Right atrium auricular region (tissue), 2 donors: ENCODE results near the gene CELA2A. TPM values are rescaled to one million over a fixed set of nuclear protein-coding genes. Genes with fewer than 3 reads are reported as not detected.
"Not testable (repeated sequence)": the region's sequence is repeated elsewhere in the genome, so short reads cannot be mapped to it uniquely, and the experiment has no call there.

ENCODE experiments used
- DNase-seq: peaks from one replicate; pipeline ENCODE4 v3.0.0-alpha.2; 2019; ENCODE audit warnings: low spot score
- H3K27ac ChIP-seq, 2 donors: fragments of 200-600 bp; sonication (generic); 1 replicate in 1 of 2; 2 replicates in 1 of 2; pipeline ENCODE4 v1.5.1; 2016 to 2019
- H3K27me3 ChIP-seq, 2 donors: fragments of 200-600 bp; sonication (generic); one replicate each; pipeline versions ENCODE4 v1.5.1 to v1.6.0; 2017 to 2019
- H3K36me3 ChIP-seq: fragments of 200-600 bp; sonication (generic); one replicate; pipeline ENCODE4 v1.5.1; 2016
- H3K4me1 ChIP-seq, 2 donors: fragments of 200-600 bp; sonication (generic); one replicate each; pipeline versions ENCODE4 v1.5.1 to v1.6.0; 2017 to 2019
- H3K4me3 ChIP-seq, 2 donors: fragments of 200-600 bp; sonication (generic); 1 replicate in 1 of 2; 2 replicates in 1 of 2; pipeline ENCODE4 v1.5.1; 2017 to 2019; ENCODE audit warnings: mild to moderate bottlenecking in 1 of 2, moderate library complexity in 1 of 2
- H3K9me3 ChIP-seq, 2 donors: fragments of 200-600 bp; sonication (generic); one replicate each; pipeline ENCODE4 v1.5.1; 2019
- total RNA-seq, 2 donors: library from RNA; depleted of rRNA; stranded (reverse); fragments of >200 nt; gene quantifications; one replicate each; pipeline ENCODE4 v1.1.0, GENCODE V29; 2016
- TF ChIP-seq, protein P1 (sequence below), 2 donors: fragments of 200-600 bp; sonication (generic); IDR thresholded peaks; one replicate each; pipeline ENCODE4 v1.5.1; 2019; ENCODE audit warnings: antibody characterized with exemption in 2 of 2

Gene CELA2A
- total RNA-seq, 2 donors from 2014 or later: not detected

DNA sequence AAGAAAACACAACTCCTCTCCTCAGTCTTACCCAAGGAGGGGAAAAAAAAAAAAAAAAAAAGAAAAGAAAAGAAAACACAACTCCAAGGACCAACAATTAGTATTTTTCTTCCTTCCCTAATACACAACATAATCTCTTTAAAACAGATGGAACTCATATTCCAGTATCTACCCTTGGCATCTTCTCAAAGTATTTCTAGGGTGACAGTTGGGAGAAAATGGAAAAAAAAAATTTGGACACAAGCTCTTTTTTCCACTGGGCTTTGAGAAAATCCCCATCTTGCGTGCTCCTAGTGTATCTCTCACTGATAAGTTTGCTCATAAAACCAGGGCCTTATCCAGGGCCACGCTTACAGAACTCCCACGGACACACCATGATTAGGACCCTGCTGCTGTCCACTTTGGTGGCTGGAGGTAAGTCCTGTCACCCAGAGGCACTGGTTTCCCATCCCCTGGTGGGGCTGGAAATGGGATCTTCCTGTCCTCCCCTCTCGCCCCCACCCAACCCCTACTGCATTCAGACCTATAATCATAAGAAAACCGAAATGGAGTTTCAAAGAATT lies 19.3 kb downstream of the CELA2A start, which contains the start of gene CELA2B:
Gene CELA2B, plus strand, starts transcription at position 353 of the 563 bp plus-strand sequence. Its CDS starts 22 bp downstream, at position 375.
- TF ChIP-seq, protein P1, sequence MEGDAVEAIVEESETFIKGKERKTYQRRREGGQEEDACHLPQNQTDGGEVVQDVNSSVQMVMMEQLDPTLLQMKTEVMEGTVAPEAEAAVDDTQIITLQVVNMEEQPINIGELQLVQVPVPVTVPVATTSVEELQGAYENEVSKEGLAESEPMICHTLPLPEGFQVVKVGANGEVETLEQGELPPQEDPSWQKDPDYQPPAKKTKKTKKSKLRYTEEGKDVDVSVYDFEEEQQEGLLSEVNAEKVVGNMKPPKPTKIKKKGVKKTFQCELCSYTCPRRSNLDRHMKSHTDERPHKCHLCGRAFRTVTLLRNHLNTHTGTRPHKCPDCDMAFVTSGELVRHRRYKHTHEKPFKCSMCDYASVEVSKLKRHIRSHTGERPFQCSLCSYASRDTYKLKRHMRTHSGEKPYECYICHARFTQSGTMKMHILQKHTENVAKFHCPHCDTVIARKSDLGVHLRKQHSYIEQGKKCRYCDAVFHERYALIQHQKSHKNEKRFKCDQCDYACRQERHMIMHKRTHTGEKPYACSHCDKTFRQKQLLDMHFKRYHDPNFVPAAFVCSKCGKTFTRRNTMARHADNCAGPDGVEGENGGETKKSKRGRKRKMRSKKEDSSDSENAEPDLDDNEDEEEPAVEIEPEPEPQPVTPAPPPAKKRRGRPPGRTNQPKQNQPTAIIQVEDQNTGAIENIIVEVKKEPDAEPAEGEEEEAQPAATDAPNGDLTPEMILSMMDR (IDR thresholded peaks at IDR 0.05): no peak
- H3K4me1 ChIP-seq: no peaks in the 10 kb centered on the region
- no peak within 1 kb of the TSS for H3K27ac ChIP-seq
- no peaks in the 10 kb centered on the region for H3K27me3 ChIP-seq
- no peak for DNase-seq
- H3K36me3 ChIP-seq: no peaks in the 10 kb centered on the region
- H3K4me3 ChIP-seq: no peak within 1 kb of the TSS
- peaks cover 0 to under 1% of the 10 kb centered on the region in 2 donors for H3K9me3 ChIP-seq

DNA sequence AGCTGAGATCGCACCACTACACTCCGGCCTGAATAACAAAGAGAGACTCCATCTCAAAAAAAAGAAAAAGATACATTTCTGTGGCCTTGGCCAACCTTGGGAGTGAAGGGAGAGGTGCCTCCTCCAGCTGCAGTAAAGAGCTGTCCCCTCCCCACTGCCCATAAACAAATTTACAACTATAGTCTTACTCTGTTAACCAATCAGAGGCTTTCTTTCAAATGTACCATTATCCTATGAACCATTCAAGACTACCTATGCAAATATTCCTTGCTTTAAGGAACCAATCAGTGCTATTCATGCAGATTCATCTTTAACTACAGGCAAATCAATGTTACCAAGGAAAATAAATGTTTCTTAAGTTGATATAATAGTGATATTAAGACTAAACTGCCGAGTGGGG lies 20.4 kb downstream of the CELA2A start:
- no peak for DNase-seq
- H3K9me3 ChIP-seq: no peaks in the 10 kb centered on the region
- no peaks in the 10 kb centered on the region for H3K27me3 ChIP-seq
- H3K4me3 ChIP-seq: no peak overlapping the region
- H3K27ac ChIP-seq: no peak overlapping the region
- H3K4me1 ChIP-seq: no peaks in the 10 kb centered on the region
- TF ChIP-seq, protein P1 (IDR thresholded peaks at IDR 0.05): no peak
- H3K36me3 ChIP-seq: no peaks in the 10 kb centered on the region

DNA sequence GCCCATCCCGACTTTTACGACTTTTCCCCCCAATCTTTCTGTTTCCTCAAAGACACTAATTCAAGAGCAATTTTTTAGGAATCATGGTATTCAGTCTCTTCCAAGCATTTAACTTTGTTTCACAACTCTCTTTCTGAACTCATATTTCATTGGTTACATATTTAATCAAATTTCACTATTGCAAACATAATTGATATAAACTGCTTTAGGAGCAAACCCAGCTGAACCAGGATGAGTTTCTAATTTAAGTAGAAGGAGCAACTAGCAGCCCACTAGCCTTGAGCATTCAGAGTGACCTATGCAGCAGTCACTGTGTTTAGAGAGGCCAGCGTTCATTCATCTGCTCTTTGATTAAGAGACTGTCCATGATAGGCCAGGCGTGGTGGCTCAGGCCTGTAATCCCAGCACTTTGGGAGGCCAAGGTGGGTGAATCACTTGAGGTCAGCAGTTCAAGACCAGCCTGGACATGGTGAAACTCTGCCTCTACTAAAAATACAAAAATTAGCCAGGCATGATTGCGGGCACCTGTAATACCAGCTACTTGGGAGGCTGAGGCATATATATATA lies 21.2 kb downstream of the CELA2A start:
- no peak overlapping the region for H3K4me3 ChIP-seq
- H3K36me3 ChIP-seq: no peaks in the 10 kb centered on the region
- TF ChIP-seq, protein P1 (IDR thresholded peaks at IDR 0.05): no peak
- H3K27me3 ChIP-seq: no peaks in the 10 kb centered on the region
- no peak for DNase-seq
- H3K9me3 ChIP-seq: no peaks in the 10 kb centered on the region
- no peak overlapping the region for H3K27ac ChIP-seq
- no peaks in the 10 kb centered on the region for H3K4me1 ChIP-seq

DNA sequence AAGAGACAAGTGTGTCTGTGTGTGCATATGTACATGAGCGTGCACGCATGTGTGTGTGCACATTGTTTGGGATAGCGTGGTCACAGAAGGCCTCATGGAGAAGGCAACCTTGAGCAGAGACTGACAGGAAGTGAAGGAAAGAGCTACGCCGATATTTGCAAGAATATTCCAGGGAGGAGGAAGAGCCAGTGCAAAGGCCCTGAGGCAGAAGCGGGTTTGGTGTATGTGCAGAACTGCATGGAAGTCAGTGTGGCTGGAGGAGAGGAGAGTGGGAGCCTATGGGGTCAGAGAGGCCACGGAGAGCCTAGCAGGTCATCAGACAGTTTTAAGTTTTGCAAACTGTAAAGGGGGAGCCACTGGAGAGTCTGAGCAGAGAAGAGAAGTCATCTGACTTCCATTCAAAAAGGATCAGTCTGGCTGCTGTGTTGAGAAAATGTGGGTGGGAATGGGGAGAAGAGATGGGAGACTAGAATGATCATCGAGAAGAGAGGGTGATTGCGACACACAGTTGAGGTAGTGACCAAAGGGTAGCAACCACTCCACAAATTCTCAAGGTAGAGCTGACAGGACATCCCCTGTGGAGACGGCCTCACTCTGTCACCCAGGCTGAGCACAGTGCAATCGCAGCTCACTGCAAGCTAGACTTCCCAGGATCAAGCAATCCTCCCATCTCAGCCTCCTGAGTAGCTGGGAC lies 23.3 kb downstream of the CELA2A start:
- no peak for DNase-seq
- Histone ChIP-seq H3K27ac (no peak overlapping the region), H3K27me3 (no peaks in the 10 kb centered on the region), H3K36me3 (no peaks in the 10 kb centered on the region), H3K9me3 (no peaks in the 10 kb centered on the region), H3K4me1 (no peaks in the 10 kb centered on the region), H3K4me3 (no peak overlapping the region)
- TF ChIP-seq, protein P1 (IDR thresholded peaks at IDR 0.05): no peak

DNA sequence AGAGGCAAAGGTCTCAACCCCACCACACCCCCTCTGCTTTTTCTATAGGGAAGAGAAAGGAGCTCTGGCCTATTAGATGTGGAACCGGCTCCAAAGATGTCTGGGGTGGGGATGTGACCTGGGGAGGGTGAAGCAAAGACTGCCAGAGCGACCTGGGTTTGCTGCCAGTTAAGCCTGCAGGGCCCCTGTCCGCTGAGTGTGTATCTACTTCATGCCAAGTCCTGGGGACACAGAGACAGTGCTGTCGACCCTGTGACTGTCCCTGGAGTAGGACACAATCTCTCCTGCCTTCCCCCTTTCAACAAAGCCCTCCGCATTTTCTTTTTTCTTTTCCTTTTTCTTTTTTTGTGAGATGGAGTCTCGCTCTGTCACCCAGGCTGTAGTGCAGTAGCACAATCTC lies 25.9 kb downstream of the CELA2A start:
- not testable (repeated sequence) for H3K36me3 ChIP-seq, H3K27ac ChIP-seq, DNase-seq, H3K9me3 ChIP-seq, H3K4me3 ChIP-seq, H3K4me1 ChIP-seq, H3K27me3 ChIP-seq

DNA sequence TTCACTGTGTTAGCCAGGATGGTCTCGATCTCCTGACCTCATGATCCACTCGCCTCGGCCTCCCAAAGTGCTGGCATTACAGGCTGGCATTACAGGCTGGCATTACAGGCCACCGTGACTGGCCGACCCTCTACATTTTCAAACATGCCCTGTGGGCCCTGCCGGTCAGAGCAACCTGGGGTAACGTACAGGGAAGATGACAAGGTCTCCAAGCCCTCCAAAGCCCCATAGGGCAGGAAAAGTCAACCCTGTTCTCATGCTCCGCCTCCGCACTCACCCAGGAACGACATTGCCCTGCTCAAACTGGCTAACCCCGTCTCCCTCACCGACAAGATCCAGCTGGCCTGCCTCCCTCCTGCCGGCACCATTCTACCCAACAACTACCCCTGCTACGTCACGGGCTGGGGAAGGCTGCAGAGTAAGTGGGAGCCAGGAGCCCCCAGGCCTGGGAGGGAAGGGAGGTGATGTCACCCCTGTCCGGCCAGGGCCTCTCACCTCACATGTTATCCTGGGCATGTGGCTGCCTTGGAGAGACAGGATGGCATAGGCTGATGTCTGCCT lies 26.5 kb downstream of the CELA2A start:
- H3K4me3 ChIP-seq, DNase-seq, H3K36me3 ChIP-seq, H3K9me3 ChIP-seq, H3K27me3 ChIP-seq, H3K27ac ChIP-seq, H3K4me1 ChIP-seq: not testable (repeated sequence)
